Fibroblast of villous mesenchyme (primary cell): ENCODE results near the gene JPH3. TPM values are rescaled to one million over a fixed set of nuclear protein-coding genes. Genes with fewer than 3 reads are reported as not detected.

Experiments
- DNase-seq: peaks from one replicate; pipeline ENCODE4 v3.0.0-alpha.2; 2010; ENCODE audit warnings: low read depth
- H3K4me3 ChIP-seq: 2 replicates; pipeline ENCODE4 v1.5.1; 2011; ENCODE audit warnings: low read depth, mild to moderate bottlenecking, low read length
- CTCF ChIP-seq: IDR thresholded peaks from 2 replicates; pipeline ENCODE4 v1.5.1; 2012; ENCODE audit warnings: low read depth, mild to moderate bottlenecking, low read length; ENCODE audit not compliant: insufficient read depth
- total RNA-seq: library from RNA; depleted of rRNA; stranded (reverse); fragments of >200 nt; gene quantifications from 2 replicates; pipeline ENCODE4 v1.2.3, GENCODE V29; 2012

The JPH3 gene
- total RNA-seq, 1 donor: not detected

- peak; percentile 70 for DNase-seq
- H3K4me3 ChIP-seq: no peak overlapping the region
- TF ChIP-seq CTCF: no peak
Observed at GRCh38 chr16:87740909-87741424, 138.7 kb downstream of the JPH3 start.

- no peak overlapping the region for H3K4me3 ChIP-seq
- no peak for DNase-seq
- TF ChIP-seq CTCF: no peak
Observed at GRCh38 chr16:87741700-87742415, 139.6 kb downstream of the JPH3 start.

GRCh38 chr16:87742781-87743490 lies 140.6 kb downstream of the JPH3 start:
- TF ChIP-seq CTCF: no peak
- H3K4me3 ChIP-seq: no peak overlapping the region

GRCh38 chr16:87744750-87745514 lies 142.6 kb downstream of the JPH3 start:
- H3K4me3 ChIP-seq: no peak overlapping the region
- DNase-seq: no peak
- TF ChIP-seq CTCF: no peak

More at GRCh38 chr16:87742781-87743490, 140.6 kb downstream of the JPH3 start:
- DNase-seq: no peak

GRCh38 chr16:87746178-87746577 lies 143.9 kb downstream of the JPH3 start:
- TF ChIP-seq CTCF: no peak
- DNase-seq: no peak
- no peak overlapping the region for H3K4me3 ChIP-seq

Other genes starting within 250 kb of the JPH3 start
- 25.9 and 26.7 TPM in 2 replicates for gene FBXO31, start 218.7 kb upstream of the JPH3 start, total RNA-seq
- gene MAP1LC3B, start 210.2 kb upstream of the JPH3 start, total RNA-seq: 25.1 and 36.3 TPM in 2 replicates
- gene ZCCHC14, start 109.5 kb upstream of the JPH3 start, total RNA-seq: 8.2 and 13.2 TPM in 2 replicates
- 14.7 and 26.1 TPM in 2 replicates for gene KLHDC4, start 163.5 kb downstream of the JPH3 start, total RNA-seq